Thoracic aorta endothelial cell (primary cell): ENCODE results near the gene TEX36. TPM values are rescaled to one million over a fixed set of nuclear protein-coding genes. Genes with fewer than 3 reads are reported as not detected.

Experiments
- total RNA-seq: library from RNA; depleted of rRNA; stranded (reverse); fragments of >200 nt; gene quantifications from 2 replicates; pipeline ENCODE4 v1.2.3, GENCODE V29; 2012

TEX36 gene, protein sequence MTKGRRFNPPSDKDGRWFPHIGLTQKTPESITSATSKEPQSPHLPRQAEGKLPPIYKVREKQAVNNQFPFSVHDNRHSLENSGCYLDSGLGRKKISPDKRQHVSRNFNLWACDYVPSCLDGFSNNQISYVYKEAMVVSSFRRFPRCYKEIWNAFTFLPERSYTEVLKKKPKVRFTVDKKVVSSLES
- not detected in 2 replicates for total RNA-seq

DNA sequence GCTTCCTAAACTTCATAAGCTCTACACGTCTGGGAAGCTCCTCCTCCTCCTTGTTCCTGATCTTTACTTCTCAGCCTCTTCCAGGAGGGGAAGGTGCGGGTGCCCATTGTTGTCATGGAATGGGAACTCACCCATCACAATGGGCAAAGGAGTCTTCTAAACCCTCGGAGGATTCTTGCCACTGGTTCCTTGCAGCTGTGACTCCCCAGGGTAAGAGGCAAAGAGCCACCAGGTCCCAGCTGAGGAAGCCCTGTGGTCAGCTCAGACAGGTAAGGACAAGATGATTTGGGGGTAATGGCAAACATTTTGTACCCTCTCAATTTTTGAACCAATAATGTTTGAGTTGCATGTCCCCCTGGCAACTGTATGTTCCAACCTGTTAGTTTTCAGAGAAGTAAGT, at the start of gene TEX36:
Gene TEX36, minus strand, starts transcription at position 101 of the 400 bp plus-strand sequence. CDS start 174 bp downstream, outside the sequence.

DNA sequence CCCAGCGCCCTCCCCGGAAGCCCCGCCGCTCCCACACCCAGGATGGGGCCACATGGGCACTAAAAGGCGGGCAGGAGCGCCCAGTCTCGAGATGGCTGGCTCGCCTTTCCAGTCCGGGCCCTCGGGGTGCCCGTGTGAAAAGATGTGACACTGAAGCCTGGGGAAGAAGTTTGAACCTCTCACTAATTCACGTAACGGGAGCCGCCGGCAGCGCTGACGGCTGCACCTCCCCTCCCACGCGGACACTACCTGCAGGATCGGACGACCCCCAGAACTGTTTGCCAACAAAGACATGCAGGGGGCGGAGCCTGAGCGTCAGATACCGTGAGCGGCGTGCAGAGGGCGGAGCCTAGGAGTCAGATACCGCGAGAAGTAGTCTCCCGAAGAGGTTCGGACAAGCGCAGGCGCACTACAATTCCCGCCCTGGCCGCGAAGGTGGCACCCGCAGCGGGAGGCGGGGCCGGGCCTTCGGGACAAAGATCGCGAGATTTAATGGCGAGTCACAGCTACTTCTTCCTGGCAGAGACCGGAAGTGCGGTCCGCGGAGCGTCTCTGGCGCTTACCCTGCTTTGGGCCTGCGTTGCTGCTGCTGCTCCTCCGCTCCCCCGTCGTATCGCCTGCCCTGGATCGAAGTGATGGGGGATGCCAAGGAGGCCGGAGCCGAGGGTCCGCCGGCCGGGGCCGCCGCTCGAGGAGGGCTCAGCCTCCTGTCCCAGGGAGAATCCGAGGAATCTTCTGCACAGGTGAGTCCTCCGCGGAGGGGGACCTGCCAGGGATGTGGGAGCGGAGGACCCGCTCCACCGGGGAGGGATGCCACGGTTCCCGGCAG, 36.4 kb upstream of the TEX36 start, which contains the start of gene EDRF1:
Gene EDRF1, plus strand, starts transcription at position 537 of the 829 bp plus-strand sequence. Its CDS starts 99 bp downstream, at position 636.

Other genes starting within 250 kb of the TEX36 start
- gene EDRF1, start 36.5 kb upstream of the TEX36 start, total RNA-seq = 33.1 TPM in 2 replicates
- 0.13 TPM in 1 of 2 replicates, not detected in the other for gene MMP21, start 92.7 kb upstream of the TEX36 start, total RNA-seq
- gene UROS, start 140.1 kb upstream of the TEX36 start, total RNA-seq = 63.9 and 68.5 TPM in 2 replicates
- gene BCCIP, start 140.4 kb upstream of the TEX36 start, total RNA-seq = 86.6 and 93.2 TPM in 2 replicates
- gene DHX32, start 198.1 kb upstream of the TEX36 start, total RNA-seq = 39.9 and 47.9 TPM in 2 replicates
- gene FANK1, start 213.4 kb upstream of the TEX36 start, total RNA-seq = 1.2 TPM in 2 replicates